Epithelial cell of esophagus (primary cell): ENCODE measurements around the gene IL24.

ENCODE experiments used
- DNase-seq: peaks from one replicate; pipeline ENCODE4 v3.0.0; 2010; ENCODE audit warnings: low read depth
- H3K4me3 ChIP-seq: 2 replicates; pipeline ENCODE4 v1.5.1; 2011; ENCODE audit warnings: mild to moderate bottlenecking, low read length, control low read depth
- CTCF ChIP-seq: IDR thresholded peaks from 2 replicates; pipeline ENCODE4 v1.5.1; 2011; ENCODE audit warnings: low read depth, mild to moderate bottlenecking, low read length, control low read depth, inconsistent platforms; ENCODE audit not compliant: insufficient read depth; ENCODE audit errors: missing control alignments

Gene IL24

DNA sequence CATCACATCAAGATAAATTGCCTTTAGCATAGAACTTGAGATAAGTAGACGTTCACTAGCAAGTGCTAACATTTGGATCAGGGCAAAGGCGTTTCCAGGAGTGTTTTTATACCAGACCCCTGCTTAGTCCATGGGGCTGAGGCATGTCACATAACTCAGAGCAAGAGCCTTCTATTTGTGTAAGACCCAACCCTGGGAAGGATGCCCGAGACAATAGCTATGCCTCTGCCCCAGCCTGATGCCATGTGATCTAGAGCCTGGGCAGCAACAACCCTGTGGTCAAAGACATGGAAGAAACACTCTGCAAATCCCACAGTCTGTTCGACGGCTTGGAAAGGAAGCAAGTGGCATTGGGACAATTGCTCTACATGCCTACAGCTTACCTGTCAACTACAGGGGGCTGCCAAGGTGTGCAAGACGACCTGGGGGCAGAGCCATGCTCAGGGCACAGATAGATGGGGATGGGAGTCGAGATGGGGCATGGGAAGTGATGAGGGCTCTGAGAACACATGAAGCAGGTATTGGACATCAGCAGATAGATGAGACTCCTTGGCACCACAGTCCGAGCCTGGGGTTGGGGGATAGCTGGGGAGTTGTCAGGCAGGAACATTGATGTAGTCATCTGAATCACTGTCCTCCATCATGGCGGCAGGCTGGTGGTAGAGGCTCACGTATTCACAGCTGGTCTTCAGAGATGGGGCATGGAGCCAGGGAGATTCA lies 7.3 kb downstream of the IL24 start:
- no peak for TF ChIP-seq CTCF
- no peak for DNase-seq
- H3K4me3 ChIP-seq: no peak overlapping the region

DNA sequence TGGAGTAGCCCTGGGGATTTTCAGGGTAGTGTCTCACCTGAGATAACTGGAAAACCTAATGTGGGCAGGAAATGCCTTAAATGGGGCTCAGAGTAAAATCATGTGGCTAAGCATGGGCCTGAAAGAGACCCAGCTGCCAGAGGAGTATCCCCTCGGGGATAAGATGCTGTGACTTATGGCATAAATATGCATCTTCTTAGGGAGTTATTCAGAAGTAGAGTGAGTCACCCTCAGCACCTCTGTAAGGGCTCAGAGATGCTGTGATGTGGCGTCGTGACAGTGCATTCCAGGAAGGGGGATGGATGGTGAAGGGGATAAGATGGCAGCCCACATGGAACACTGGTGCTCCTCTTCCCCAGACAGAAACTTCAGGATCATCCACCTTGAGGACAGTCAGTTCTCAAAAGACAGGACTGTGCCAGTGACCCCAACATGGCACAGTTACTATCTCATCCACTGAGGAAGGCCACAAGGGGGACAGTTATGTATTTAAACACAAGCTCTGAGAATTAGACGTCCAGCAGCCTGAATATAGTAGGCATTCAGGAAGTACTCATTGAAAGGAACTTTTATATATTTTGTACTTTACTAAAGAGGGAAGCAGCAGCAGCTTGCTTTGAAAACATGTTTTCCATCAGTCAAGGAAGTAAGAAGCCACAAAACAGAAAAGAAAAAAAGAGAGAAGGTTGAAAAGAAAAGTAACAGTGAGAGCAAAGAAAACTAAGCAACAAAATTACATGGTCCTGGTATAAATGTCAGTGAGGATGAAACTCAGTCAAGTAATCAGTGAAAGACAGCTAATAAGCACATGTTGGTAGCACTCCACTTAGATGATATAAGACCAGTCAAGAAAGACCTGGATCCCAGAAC lies 8.3 kb downstream of the IL24 start:
- DNase-seq: peak; percentile 97
- H3K4me3 ChIP-seq: no peak overlapping the region

GRCh38 chr1:206907304-206907991 lies 10.2 kb downstream of the IL24 start:
- H3K4me3 ChIP-seq: no peak overlapping the region
- peak; percentile 18 for TF ChIP-seq CTCF
- no peak for DNase-seq

More for the DNA sequence above, 8.3 kb downstream of the IL24 start:
- TF ChIP-seq CTCF: no peak

DNA sequence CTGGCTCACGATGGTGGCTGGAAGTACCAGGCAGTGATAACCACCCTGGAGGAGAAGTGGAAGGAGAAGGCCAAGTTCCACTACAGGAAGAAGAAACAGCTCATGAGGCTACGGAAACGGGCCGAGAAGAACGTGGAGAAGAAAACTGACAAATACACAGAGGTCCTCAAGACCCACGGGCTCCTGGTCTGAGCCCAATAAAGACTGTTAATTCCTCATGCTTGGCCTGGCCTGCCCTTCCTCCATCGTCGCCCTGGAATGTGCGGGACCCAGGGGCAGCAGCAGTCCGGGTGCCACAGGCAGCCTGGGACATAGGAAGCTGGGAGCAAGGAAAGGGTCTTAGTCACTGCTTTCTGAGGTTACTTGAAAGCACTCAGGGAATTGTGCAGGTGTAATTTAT lies 10.8 kb downstream of the IL24 start:
- DNase-seq: no peak
- no peak for TF ChIP-seq CTCF
- no peak overlapping the region for H3K4me3 ChIP-seq

GRCh38 chr1:206909161-206909882 lies 12.1 kb downstream of the IL24 start:
- DNase-seq: peak; percentile 85
- peak overlapping the region; percentile 34 for H3K4me3 ChIP-seq
- TF ChIP-seq CTCF: no peak

DNA sequence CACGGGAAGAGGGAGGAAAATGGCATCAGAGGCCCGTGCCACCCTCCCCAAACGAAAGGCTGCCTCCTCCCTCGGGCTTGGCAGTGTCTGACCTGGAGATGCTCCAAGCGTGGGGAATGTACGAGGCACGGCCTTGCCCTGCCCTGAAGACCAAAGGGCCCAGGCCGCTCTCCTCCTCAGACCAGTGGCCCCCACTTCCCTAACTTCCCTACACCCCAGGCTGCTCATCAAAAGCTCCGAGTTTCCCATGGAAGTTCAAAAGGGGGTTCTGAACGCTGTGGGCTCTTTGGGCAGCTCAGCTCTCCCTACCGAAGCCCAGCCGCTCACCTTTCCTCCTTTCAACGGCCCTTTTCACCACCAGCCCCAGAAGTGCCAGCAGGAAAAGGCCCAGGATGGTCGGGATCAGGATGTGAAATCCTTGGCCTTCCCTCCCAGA lies 12.7 kb downstream of the IL24 start:
- no peak for TF ChIP-seq CTCF
- peak overlapping the region; percentile 34 for H3K4me3 ChIP-seq
- no peak for DNase-seq
